Fibroblast of skin of right quadriceps (primary cell): Measurements from ENCODE around the gene ATG101.
"Not testable (repeated sequence)": the region's sequence is repeated elsewhere in the genome, so short reads cannot be mapped to it uniquely, and the experiment has no call there.

ENCODE experiments used
- DNase-seq: peaks from one replicate; pipeline ENCODE4 v3.0.0-alpha.2; 2013

The ATG101 gene

GRCh38 chr12:52116222-52117125 is 46.7 kb downstream of the ATG101 start:
- DNase-seq: not testable (repeated sequence)

- DNase-seq: not testable (repeated sequence)
These were observed 48.2 kb downstream of the ATG101 start for GRCh38 chr12:52117806-52118475.

- no peak for DNase-seq
These were observed 49.8 kb downstream of the ATG101 start for GRCh38 chr12:52119398-52120254.

- DNase-seq: no peak
These were observed 51.4 kb downstream of the ATG101 start for GRCh38 chr12:52120951-52121823.

- peak; percentile 31 for DNase-seq
These were observed 52.2 kb downstream of the ATG101 start for GRCh38 chr12:52121824-52122539.

- no peak for DNase-seq
These were observed 52.7 kb downstream of the ATG101 start for GRCh38 chr12:52122540-52122871.

GRCh38 chr12:52122904-52123303 is 53.1 kb downstream of the ATG101 start:
- no peak for DNase-seq

- DNase-seq: no peak
These were observed 53.9 kb downstream of the ATG101 start for GRCh38 chr12:52123487-52124186.

- DNase-seq: no peak
These were observed 55.7 kb downstream of the ATG101 start for GRCh38 chr12:52125476-52125900.

- DNase-seq: no peak
These were observed 56.3 kb downstream of the ATG101 start for GRCh38 chr12:52126050-52126604.
